C4-2B (cell line): ENCODE data around the gene SLC28A3.

Source experiments
- ZFX ChIP-seq: fragments of 450-650 bp; IDR thresholded peaks from 2 replicates; pipeline ENCODE4 v1.6.1; 2017
- TF ChIP-seq, protein P1 (sequence below): fragments of 450-650 bp; conservative IDR thresholded peaks from 2 replicates; pipeline ENCODE4 v1.5.1; 2017; ENCODE audit warnings: mild to moderate bottlenecking

DNA sequence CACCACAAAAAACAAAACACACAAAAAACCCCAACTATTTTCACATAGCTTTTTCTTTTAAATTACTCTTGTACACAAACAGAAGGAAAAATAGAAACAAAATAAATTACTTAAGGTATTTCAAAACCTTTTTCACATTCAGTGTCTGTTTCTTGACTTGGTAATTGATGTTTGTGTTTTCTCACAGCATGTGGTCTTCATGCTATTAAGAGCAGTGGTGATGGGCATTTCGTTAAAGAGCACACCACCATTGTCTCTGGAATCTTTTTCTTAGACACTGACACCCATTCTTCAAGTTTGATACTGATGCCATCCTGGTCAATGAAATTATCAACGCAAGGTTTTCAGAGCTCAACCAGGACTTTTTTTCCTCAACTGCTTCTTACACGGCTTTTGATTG, 63.8 kb downstream of the SLC28A3 start:
- no peak for TF ChIP-seq ZFX
- TF ChIP-seq, protein P1, sequence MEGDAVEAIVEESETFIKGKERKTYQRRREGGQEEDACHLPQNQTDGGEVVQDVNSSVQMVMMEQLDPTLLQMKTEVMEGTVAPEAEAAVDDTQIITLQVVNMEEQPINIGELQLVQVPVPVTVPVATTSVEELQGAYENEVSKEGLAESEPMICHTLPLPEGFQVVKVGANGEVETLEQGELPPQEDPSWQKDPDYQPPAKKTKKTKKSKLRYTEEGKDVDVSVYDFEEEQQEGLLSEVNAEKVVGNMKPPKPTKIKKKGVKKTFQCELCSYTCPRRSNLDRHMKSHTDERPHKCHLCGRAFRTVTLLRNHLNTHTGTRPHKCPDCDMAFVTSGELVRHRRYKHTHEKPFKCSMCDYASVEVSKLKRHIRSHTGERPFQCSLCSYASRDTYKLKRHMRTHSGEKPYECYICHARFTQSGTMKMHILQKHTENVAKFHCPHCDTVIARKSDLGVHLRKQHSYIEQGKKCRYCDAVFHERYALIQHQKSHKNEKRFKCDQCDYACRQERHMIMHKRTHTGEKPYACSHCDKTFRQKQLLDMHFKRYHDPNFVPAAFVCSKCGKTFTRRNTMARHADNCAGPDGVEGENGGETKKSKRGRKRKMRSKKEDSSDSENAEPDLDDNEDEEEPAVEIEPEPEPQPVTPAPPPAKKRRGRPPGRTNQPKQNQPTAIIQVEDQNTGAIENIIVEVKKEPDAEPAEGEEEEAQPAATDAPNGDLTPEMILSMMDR = no peak
